Neural progenitor cell (in vitro differentiated cells): ENCODE data around the gene PLA2G4F. TPM values are rescaled to one million over a fixed set of nuclear protein-coding genes. Genes with fewer than 3 reads are reported as not detected.

Source experiments
- DNase-seq: peaks from one replicate; pipeline ENCODE4 v3.0.0-alpha.2; 2016; ENCODE audit warnings: low spot score
- H2AFZ ChIP-seq: fragments of 200-600 bp; sonication (generic); replicated peaks from 2 replicates; pipeline ENCODE4 v1.6.1; 2016; ENCODE audit warnings: antibody characterized with exemption
- H3F3A ChIP-seq: fragments of 200-600 bp; sonication (generic); 2 replicates; pipeline ENCODE4 v1.6.1; 2016; ENCODE audit warnings: antibody characterized with exemption, low read depth
- H3K27ac ChIP-seq: fragments of 200-600 bp; sonication (generic); 2 replicates; pipeline ENCODE4 v1.5.1; 2016; ENCODE audit warnings: mild to moderate bottlenecking
- H3K27me3 ChIP-seq: fragments of 200-600 bp; sonication (generic); 2 replicates; pipeline ENCODE4 v1.6.1; 2016; ENCODE audit warnings: mild to moderate bottlenecking, moderate library complexity
- H3K36me3 ChIP-seq: fragments of 200-600 bp; sonication (generic); 2 replicates; pipeline ENCODE4 v1.5.1; 2016
- H3K4me1 ChIP-seq: fragments of 200-600 bp; sonication (generic); 2 replicates; pipeline ENCODE4 v1.6.1; 2016; ENCODE audit warnings: mixed run types
- H3K4me2 ChIP-seq: fragments of 200-600 bp; sonication (generic); 2 replicates; pipeline ENCODE4 v1.6.1; 2016
- H3K4me3 ChIP-seq: fragments of 200-600 bp; sonication (generic); 2 replicates; pipeline ENCODE4 v1.5.1; 2016
- H3K79me2 ChIP-seq: fragments of 200-600 bp; sonication (generic); 2 replicates; pipeline ENCODE4 v1.6.1; 2016; ENCODE audit warnings: low read depth
- H3K9ac ChIP-seq: fragments of 200-600 bp; sonication (generic); 2 replicates; pipeline ENCODE4 v1.6.1; 2016
- H3K9me3 ChIP-seq: fragments of 200-600 bp; sonication (generic); 2 replicates; pipeline ENCODE4 v1.5.1; 2016; ENCODE audit warnings: low read depth
- H4K20me1 ChIP-seq: fragments of 200-600 bp; sonication (generic); 2 replicates; pipeline ENCODE4 v1.6.1; 2016; ENCODE audit warnings: low read depth
- H3K27ac Mint-ChIP-seq: 3 replicates; pipeline ENCODE4 v1.8.0; 2021; ENCODE audit warnings: mixed read lengths
- H3K27me3 Mint-ChIP-seq: 2 replicates; pipeline ENCODE4 v1.8.0; 2022; ENCODE audit warnings: low read depth, mild to moderate bottlenecking, inconsistent platforms, moderate library complexity, mixed read lengths; ENCODE audit not compliant: insufficient read depth
- H3K36me3 Mint-ChIP-seq: 3 replicates; pipeline ENCODE4 v1.8.0; 2021; ENCODE audit warnings: mixed read lengths
- H3K4me1 Mint-ChIP-seq: 3 replicates; pipeline ENCODE4 v1.8.0; 2021; ENCODE audit warnings: mixed read lengths
- H3K4me3 Mint-ChIP-seq: 3 replicates; pipeline ENCODE4 v1.8.0; 2021; ENCODE audit warnings: mild to moderate bottlenecking, moderate library complexity, mixed read lengths
- H3K9me3 Mint-ChIP-seq: 3 replicates; pipeline ENCODE4 v1.8.0; 2020; ENCODE audit warnings: mixed read lengths
- EZH2 ChIP-seq: fragments of 200-600 bp; sonication (generic); IDR thresholded peaks from 2 replicates; pipeline ENCODE4 v1.6.1; 2017; ENCODE audit warnings: antibody characterized with exemption, mild to moderate bottlenecking, moderate library complexity
- EZH2phosphoT487 ChIP-seq: fragments of 200-600 bp; sonication (generic); IDR thresholded peaks from 2 replicates; pipeline ENCODE4 v1.6.1; 2017; ENCODE audit warnings: antibody characterized with exemption
- total RNA-seq: library from RNA; depleted of rRNA; stranded (reverse); fragments of >200 nt; gene quantifications from 2 replicates; pipeline ENCODE4 v1.2.3, GENCODE V29; 2015; ENCODE audit warnings: low replicate concordance
- TF ChIP-seq, protein P1 (sequence below): fragments of 200-600 bp; sonication (generic); IDR thresholded peaks from 2 replicates; pipeline ENCODE4 v1.5.1; 2017; ENCODE audit warnings: antibody characterized with exemption, mild to moderate bottlenecking

Gene PLA2G4F
- total RNA-seq, 1 donor from 2014 or later, result not detected

DNA sequence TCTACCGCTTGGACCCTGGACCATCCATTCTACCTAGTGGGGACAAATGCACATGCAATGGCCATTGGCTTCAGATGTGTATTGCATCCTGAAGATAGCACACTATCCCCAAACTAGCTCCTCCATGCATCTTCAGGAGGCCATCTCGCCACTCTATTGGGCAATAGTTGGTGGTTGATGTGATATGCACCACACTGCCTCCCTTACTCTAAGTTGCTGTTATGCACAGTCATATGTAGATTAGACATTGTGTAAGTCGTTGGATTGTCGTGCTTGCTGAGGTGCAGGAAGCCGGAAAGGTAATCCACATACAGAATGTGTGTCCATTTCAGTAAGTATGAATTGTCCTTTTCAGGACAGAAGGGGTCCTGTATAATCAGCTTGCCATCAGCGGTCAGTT lies 35.4 kb downstream of the PLA2G4F start:
- Histone ChIP-seq H3K9me3 (no peaks in the 10 kb centered on the region), H3K27ac (no peak overlapping the region), H3K36me3 (peaks cover 3% of the 10 kb centered on the region), H3F3A (no peaks in the 10 kb centered on the region), H3K4me2 (no peak overlapping the region), H3K79me2 (no peaks in the 10 kb centered on the region), H3K4me3 (no peak overlapping the region), H3K4me1 (peaks cover 14% of the 10 kb centered on the region), H4K20me1 (no peaks in the 10 kb centered on the region), H3K9ac (no peak overlapping the region), H3K27me3 (no peaks in the 10 kb centered on the region), H2AFZ (no peak overlapping the region)
- Mint-ChIP-seq H3K9me3 (peaks cover 6% of the 10 kb centered on the region), H3K36me3 (no peaks in the 10 kb centered on the region), H3K27ac (no peak overlapping the region), H3K27me3 (peaks cover 4% of the 10 kb centered on the region), H3K4me3 (no peak overlapping the region), H3K4me1 (peaks cover 10% of the 10 kb centered on the region)
- TF ChIP-seq, protein P1, sequence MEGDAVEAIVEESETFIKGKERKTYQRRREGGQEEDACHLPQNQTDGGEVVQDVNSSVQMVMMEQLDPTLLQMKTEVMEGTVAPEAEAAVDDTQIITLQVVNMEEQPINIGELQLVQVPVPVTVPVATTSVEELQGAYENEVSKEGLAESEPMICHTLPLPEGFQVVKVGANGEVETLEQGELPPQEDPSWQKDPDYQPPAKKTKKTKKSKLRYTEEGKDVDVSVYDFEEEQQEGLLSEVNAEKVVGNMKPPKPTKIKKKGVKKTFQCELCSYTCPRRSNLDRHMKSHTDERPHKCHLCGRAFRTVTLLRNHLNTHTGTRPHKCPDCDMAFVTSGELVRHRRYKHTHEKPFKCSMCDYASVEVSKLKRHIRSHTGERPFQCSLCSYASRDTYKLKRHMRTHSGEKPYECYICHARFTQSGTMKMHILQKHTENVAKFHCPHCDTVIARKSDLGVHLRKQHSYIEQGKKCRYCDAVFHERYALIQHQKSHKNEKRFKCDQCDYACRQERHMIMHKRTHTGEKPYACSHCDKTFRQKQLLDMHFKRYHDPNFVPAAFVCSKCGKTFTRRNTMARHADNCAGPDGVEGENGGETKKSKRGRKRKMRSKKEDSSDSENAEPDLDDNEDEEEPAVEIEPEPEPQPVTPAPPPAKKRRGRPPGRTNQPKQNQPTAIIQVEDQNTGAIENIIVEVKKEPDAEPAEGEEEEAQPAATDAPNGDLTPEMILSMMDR, result no peak
- no peak for TF ChIP-seq EZH2phosphoT487
- no peak for DNase-seq

DNA sequence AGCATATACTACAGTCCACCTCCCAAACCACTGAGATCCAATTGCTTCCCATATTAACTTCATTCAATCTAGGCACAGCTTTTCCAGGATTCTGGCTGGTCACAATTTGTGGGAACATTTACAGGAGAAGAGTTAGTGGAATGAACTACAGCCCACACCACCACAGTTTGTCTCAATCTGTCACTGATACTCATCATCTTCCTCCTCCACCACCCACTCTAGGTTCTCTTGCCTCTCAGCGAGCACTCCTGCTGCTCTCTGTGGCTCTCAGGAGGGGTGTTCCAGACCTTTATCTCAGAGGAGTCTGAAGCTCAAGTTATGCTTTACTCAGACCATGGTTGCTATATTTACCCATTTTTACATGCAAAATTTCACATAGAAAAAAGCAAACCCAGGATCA lies 36.2 kb downstream of the PLA2G4F start:
- Mint-ChIP-seq H3K4me3 (no peak overlapping the region), H3K27me3 (peaks cover 4% of the 10 kb centered on the region), H3K4me1 (peaks cover 10% of the 10 kb centered on the region), H3K36me3 (peaks cover 2% of the 10 kb centered on the region), H3K27ac (no peak overlapping the region), H3K9me3 (peaks cover 8% of the 10 kb centered on the region)
- H3K4me1 ChIP-seq, result peaks cover 14% of the 10 kb centered on the region
- no peaks in the 10 kb centered on the region for H4K20me1 ChIP-seq
- no peak for TF ChIP-seq EZH2phosphoT487
- no peak for TF ChIP-seq EZH2
- TF ChIP-seq, protein P1, result no peak
- H3K4me3 ChIP-seq, result no peak overlapping the region
- H3K36me3 ChIP-seq, result peaks cover 3% of the 10 kb centered on the region
- no peaks in the 10 kb centered on the region for H3K79me2 ChIP-seq
- no peak for DNase-seq
- no peak overlapping the region for H2AFZ ChIP-seq
- H3K27ac ChIP-seq, result no peak overlapping the region
- no peaks in the 10 kb centered on the region for H3F3A ChIP-seq
- no peaks in the 10 kb centered on the region for H3K27me3 ChIP-seq
- H3K9me3 ChIP-seq, result no peaks in the 10 kb centered on the region
- H3K4me2 ChIP-seq, result no peak overlapping the region
- no peak overlapping the region for H3K9ac ChIP-seq

DNA sequence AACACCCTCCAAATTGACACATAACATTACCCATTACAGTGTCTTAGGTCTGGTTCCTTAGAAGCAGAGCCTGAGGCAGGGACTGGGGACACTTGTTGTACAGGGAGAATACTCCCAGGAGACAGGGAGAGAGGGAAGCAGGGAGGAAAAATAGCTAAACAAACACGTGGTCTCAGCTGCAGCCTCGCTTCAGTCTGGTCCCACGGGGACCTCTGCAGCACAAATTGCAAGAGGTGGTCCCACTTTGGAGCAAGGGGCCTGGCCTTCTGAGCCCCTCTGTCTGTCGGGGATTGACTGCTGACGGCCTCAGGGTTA lies 37.0 kb downstream of the PLA2G4F start:
- Histone ChIP-seq H4K20me1 (no peaks in the 10 kb centered on the region), H3K27ac (no peak overlapping the region), H3K4me3 (no peak overlapping the region), H2AFZ (peak overlapping the region; percentile 100), H3K9ac (no peak overlapping the region), H3F3A (no peaks in the 10 kb centered on the region), H3K4me1 (peaks cover 14% of the 10 kb centered on the region), H3K79me2 (no peaks in the 10 kb centered on the region), H3K4me2 (peak overlapping the region; percentile 54), H3K9me3 (no peaks in the 10 kb centered on the region), H3K27me3 (no peaks in the 10 kb centered on the region), H3K36me3 (peaks cover 3% of the 10 kb centered on the region)
- H3K27ac Mint-ChIP-seq, result no peak overlapping the region
- H3K36me3 Mint-ChIP-seq, result peaks cover 2% of the 10 kb centered on the region
- no peak for DNase-seq
- H3K4me1 Mint-ChIP-seq, result peaks cover 10% of the 10 kb centered on the region
- peaks cover 8% of the 10 kb centered on the region for H3K9me3 Mint-ChIP-seq
- TF ChIP-seq, protein P1, result no peak
- TF ChIP-seq EZH2, result no peak
- TF ChIP-seq EZH2phosphoT487, result no peak
- H3K27me3 Mint-ChIP-seq, result peaks cover 4% of the 10 kb centered on the region
- H3K4me3 Mint-ChIP-seq, result no peak overlapping the region
